DOHH2 (cell line): ENCODE data around the gene SCAMP1.

ENCODE experiments used
- H3F3A ChIP-seq: fragments of 200-600 bp; sonication (generic), shearing (Covaris generic); 2 replicates; pipeline ENCODE4 v1.6.0; 2016; ENCODE audit warnings: antibody characterized with exemption, mild to moderate bottlenecking; ENCODE audit not compliant: control insufficient read depth, insufficient read depth
- H3K27ac ChIP-seq: fragments of 200-600 bp; sonication (generic); 2 replicates; pipeline ENCODE4 v1.5.1; 2014; ENCODE audit warnings: low read depth, mild to moderate bottlenecking, low read length, moderate library complexity
- H3K27me3 ChIP-seq: fragments of 200-600 bp; sonication (generic); 2 replicates; pipeline ENCODE4 v1.6.1; 2014; ENCODE audit warnings: mild to moderate bottlenecking, low read length, mixed read lengths; ENCODE audit not compliant: control insufficient read depth
- H3K36me3 ChIP-seq: fragments of 200-600 bp; sonication (generic); 2 replicates; pipeline ENCODE4 v1.6.1; 2014; ENCODE audit warnings: mild to moderate bottlenecking, low read length, moderate library complexity, mixed read lengths; ENCODE audit not compliant: control insufficient read depth
- H3K4me1 ChIP-seq: fragments of 200-600 bp; sonication (generic); 2 replicates; pipeline ENCODE4 v1.6.1; 2014; ENCODE audit warnings: mild to moderate bottlenecking, low read length, mixed read lengths; ENCODE audit not compliant: control insufficient read depth
- H3K4me2 ChIP-seq: fragments of 200-600 bp; sonication (generic); 2 replicates; pipeline ENCODE4 v1.6.0; 2014; ENCODE audit warnings: mild to moderate bottlenecking, low read length, moderate library complexity
- H3K4me3 ChIP-seq: fragments of 200-600 bp; sonication (generic); 2 replicates; pipeline ENCODE4 v1.5.1; 2014; ENCODE audit warnings: mild to moderate bottlenecking, low read length, mixed read lengths
- H3K79me2 ChIP-seq: fragments of 200-600 bp; sonication (generic); 2 replicates; pipeline ENCODE4 v1.6.1; 2014; ENCODE audit warnings: mild to moderate bottlenecking, low read length, mixed read lengths; ENCODE audit not compliant: control insufficient read depth
- H3K9me2 ChIP-seq: fragments of 200-600 bp; sonication (generic); replicated peaks from 2 replicates; pipeline ENCODE4 v1.6.1; 2014; ENCODE audit warnings: mild to moderate bottlenecking, low read length, mixed read lengths; ENCODE audit not compliant: control insufficient read depth
- H3K9me3 ChIP-seq: fragments of 200-600 bp; sonication (generic); 2 replicates; pipeline ENCODE4 v1.6.1; 2014; ENCODE audit warnings: antibody characterized with exemption, low read length, mixed read lengths; ENCODE audit not compliant: control insufficient read depth, insufficient read depth
- H4K20me1 ChIP-seq: fragments of 200-600 bp; sonication (generic); 2 replicates; pipeline ENCODE4 v1.6.0; 2014; ENCODE audit warnings: low read depth, mild to moderate bottlenecking, antibody characterized with exemption, low read length, moderate library complexity; ENCODE audit not compliant: control insufficient read depth, insufficient read depth
- EZH2phosphoT487 ChIP-seq: fragments of 200-600 bp; sonication (generic); IDR thresholded peaks from 2 replicates; pipeline ENCODE4 v1.6.1; 2017; ENCODE audit warnings: borderline replicate concordance, mild to moderate bottlenecking, antibody characterized with exemption, low read length, moderate library complexity, mixed read lengths
- TF ChIP-seq, protein P1 (sequence below): fragments of 200-600 bp; sonication (generic); IDR thresholded peaks from one replicate; pipeline ENCODE4 v1.5.1; 2014; ENCODE audit warnings: antibody characterized with exemption, mild to moderate bottlenecking, low read depth, low read length; ENCODE audit not compliant: poor library complexity, severe bottlenecking

Gene SCAMP1

DNA sequence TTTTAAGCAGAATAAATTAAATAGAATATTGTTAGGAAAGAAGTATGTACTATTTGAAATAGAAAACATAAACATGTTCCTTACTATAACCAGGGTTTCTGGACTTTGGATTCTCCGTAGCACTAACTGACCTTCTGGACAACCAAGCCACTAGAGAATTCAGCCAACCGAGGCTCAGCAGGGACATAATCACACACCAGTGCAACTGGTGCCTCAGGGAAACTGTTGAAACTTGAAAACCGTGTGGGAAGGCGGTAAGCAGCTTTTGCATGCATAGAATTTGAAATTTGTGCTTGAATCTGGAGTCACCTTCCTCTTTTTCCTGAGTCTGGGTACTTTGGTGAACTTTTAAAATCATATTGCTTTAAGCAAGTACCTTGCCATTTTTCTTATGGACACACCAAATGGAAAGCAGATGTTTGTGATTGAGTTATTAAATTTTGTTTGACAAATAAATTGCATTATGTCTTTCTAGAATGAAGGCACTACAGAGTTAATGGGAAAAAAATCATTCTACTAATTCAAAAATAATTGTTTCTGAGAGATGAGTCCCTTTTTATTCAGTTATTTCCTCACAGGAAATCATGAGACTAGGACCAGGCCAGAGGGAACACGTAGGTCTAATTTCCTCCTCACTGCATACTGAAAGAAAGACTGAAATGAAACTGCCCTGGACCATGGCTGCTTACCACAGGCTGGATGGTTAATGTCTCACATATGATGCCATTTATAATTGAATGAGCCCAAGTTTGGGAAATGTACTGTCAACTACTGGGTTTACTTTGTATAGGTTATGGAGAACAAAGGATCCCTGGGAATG lies 20.6 kb upstream of the SCAMP1 start:
- Histone ChIP-seq H3K27me3 (no peaks in the 10 kb centered on the region), H3K4me1 (no peaks in the 10 kb centered on the region), H3K4me2 (no peak overlapping the region), H3F3A (no peaks in the 10 kb centered on the region), H4K20me1 (no peaks in the 10 kb centered on the region), H3K9me3 (no peaks in the 10 kb centered on the region), H3K79me2 (no peaks in the 10 kb centered on the region), H3K9me2 (no peaks in the 10 kb centered on the region), H3K36me3 (no peaks in the 10 kb centered on the region), H3K4me3 (no peak overlapping the region), H3K27ac (no peak overlapping the region)
- no peak for TF ChIP-seq EZH2phosphoT487
- TF ChIP-seq, protein P1, sequence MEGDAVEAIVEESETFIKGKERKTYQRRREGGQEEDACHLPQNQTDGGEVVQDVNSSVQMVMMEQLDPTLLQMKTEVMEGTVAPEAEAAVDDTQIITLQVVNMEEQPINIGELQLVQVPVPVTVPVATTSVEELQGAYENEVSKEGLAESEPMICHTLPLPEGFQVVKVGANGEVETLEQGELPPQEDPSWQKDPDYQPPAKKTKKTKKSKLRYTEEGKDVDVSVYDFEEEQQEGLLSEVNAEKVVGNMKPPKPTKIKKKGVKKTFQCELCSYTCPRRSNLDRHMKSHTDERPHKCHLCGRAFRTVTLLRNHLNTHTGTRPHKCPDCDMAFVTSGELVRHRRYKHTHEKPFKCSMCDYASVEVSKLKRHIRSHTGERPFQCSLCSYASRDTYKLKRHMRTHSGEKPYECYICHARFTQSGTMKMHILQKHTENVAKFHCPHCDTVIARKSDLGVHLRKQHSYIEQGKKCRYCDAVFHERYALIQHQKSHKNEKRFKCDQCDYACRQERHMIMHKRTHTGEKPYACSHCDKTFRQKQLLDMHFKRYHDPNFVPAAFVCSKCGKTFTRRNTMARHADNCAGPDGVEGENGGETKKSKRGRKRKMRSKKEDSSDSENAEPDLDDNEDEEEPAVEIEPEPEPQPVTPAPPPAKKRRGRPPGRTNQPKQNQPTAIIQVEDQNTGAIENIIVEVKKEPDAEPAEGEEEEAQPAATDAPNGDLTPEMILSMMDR = no peak

DNA sequence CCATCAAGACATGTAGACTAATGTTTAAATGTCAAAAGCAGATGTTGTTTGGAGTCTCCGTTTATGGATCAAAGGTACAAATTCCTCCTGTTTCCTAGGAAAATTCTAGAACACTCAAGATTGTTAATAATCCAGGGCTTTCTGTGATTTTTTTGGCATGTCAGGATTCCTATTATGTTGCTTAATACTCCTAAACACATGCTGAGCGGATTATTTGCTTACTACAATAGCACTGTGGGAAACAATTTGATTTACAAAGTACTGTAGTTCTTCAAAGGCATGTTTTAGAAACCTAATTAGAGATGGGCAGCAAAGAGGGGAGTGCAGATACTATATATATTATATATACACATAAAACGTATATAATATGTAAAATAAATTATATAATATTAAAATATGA lies 19.0 kb upstream of the SCAMP1 start:
- Histone ChIP-seq H3K4me2 (no peak overlapping the region), H3K9me3 (no peaks in the 10 kb centered on the region), H4K20me1 (no peaks in the 10 kb centered on the region), H3K4me3 (no peak overlapping the region), H3K79me2 (no peaks in the 10 kb centered on the region), H3K4me1 (no peaks in the 10 kb centered on the region), H3K36me3 (no peaks in the 10 kb centered on the region), H3K27ac (no peak overlapping the region), H3K27me3 (no peaks in the 10 kb centered on the region), H3K9me2 (no peaks in the 10 kb centered on the region), H3F3A (no peaks in the 10 kb centered on the region)
- TF ChIP-seq, protein P1 = no peak
- no peak for TF ChIP-seq EZH2phosphoT487

DNA sequence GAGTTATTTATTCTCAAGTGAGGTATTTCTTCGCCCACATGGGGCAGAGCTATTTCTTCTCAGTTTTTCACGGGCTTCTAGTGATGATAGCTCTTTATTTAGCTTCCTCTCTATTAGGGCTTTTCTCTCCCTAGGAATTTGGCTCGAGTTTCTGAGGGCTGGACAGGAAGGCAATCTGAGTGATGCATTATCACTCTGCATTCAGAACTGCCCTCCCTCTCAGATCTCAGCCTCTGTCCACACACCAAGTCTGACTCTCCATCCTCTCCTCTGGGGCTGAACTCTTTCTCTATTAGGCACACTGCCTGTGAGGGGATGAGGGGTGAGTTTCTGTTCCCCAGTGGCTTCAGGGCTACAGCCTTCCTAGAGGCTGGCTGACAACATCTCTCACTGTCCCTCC lies 14.9 kb upstream of the SCAMP1 start:
- Histone ChIP-seq H3K27me3 (no peaks in the 10 kb centered on the region), H3K27ac (no peak overlapping the region), H3F3A (no peaks in the 10 kb centered on the region), H3K9me3 (no peaks in the 10 kb centered on the region), H3K36me3 (no peaks in the 10 kb centered on the region), H3K4me2 (no peak overlapping the region), H3K4me1 (peaks cover 4% of the 10 kb centered on the region), H3K79me2 (no peaks in the 10 kb centered on the region), H3K9me2 (no peaks in the 10 kb centered on the region), H3K4me3 (no peak overlapping the region), H4K20me1 (no peaks in the 10 kb centered on the region)
- TF ChIP-seq EZH2phosphoT487 = no peak
- TF ChIP-seq, protein P1 = no peak
